NB4 (cell line): ENCODE measurements around the gene ALDH3A2.

Experiments used
- MYC ChIP-seq: IDR thresholded peaks from 2 replicates; pipeline ENCODE4 v1.6.1; 2011; ENCODE audit warnings: low read depth, low read length
- POLR2A ChIP-seq: IDR thresholded peaks from 2 replicates; pipeline ENCODE4 v1.6.1; 2011; ENCODE audit warnings: mild to moderate bottlenecking; ENCODE audit not compliant: insufficient read length; ENCODE audit errors: extremely low read depth
- TF ChIP-seq, protein P1 (sequence below): IDR thresholded peaks from one replicate; pipeline ENCODE4 v1.5.1; 2012; ENCODE audit warnings: low read depth, low read length

- TF ChIP-seq POLR2A = no peak
- TF ChIP-seq, protein P1, sequence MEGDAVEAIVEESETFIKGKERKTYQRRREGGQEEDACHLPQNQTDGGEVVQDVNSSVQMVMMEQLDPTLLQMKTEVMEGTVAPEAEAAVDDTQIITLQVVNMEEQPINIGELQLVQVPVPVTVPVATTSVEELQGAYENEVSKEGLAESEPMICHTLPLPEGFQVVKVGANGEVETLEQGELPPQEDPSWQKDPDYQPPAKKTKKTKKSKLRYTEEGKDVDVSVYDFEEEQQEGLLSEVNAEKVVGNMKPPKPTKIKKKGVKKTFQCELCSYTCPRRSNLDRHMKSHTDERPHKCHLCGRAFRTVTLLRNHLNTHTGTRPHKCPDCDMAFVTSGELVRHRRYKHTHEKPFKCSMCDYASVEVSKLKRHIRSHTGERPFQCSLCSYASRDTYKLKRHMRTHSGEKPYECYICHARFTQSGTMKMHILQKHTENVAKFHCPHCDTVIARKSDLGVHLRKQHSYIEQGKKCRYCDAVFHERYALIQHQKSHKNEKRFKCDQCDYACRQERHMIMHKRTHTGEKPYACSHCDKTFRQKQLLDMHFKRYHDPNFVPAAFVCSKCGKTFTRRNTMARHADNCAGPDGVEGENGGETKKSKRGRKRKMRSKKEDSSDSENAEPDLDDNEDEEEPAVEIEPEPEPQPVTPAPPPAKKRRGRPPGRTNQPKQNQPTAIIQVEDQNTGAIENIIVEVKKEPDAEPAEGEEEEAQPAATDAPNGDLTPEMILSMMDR = no peak
- TF ChIP-seq MYC = no peak
These were observed 12.6 kb downstream of the ALDH3A2 start for GRCh38 chr17:19661121-19661520.
